GM23338 (cell line): ENCODE data around the gene CCDC40. TPM values are rescaled to one million over a fixed set of nuclear protein-coding genes. Genes with fewer than 3 reads are reported as not detected.

Experiments used
- ATAC-seq: fragments of 200-7000 bp; cut with Tn5 transposase; 3 replicates; pipeline ENCODE4 v1.9.1; 2020
- DNase-seq: peaks from one replicate; pipeline ENCODE4 v3.0.0-alpha.2; 2015; ENCODE audit warnings: low spot score
- H2AFZ ChIP-seq: fragments of 200-600 bp; sonication (generic); 2 replicates; pipeline ENCODE4 v1.8.0; 2016; ENCODE audit warnings: antibody characterized with exemption, mild to moderate bottlenecking, moderate library complexity
- H3F3A ChIP-seq: fragments of 200-600 bp; sonication (generic); replicated peaks from 2 replicates; pipeline ENCODE4 v1.8.0; 2017; ENCODE audit warnings: antibody characterized with exemption, mixed run types, low read depth
- H3K27ac ChIP-seq: fragments of 200-600 bp; sonication (generic); 2 replicates; pipeline ENCODE4 v1.6.1; 2016; ENCODE audit warnings: low read depth
- H3K27me3 ChIP-seq: fragments of 200-600 bp; sonication (generic); 2 replicates; pipeline ENCODE4 v1.8.0; 2016; ENCODE audit warnings: mild to moderate bottlenecking, mixed run types, moderate library complexity; ENCODE audit not compliant: insufficient read depth
- H3K36me3 ChIP-seq: fragments of 200-600 bp; sonication (generic); 2 replicates; pipeline ENCODE4 v1.8.0; 2016; ENCODE audit warnings: mild to moderate bottlenecking; ENCODE audit not compliant: insufficient read depth
- H3K4me1 ChIP-seq: fragments of 200-600 bp; sonication (generic); 2 replicates; pipeline ENCODE4 v1.8.0; 2016; ENCODE audit warnings: mild to moderate bottlenecking, moderate library complexity; ENCODE audit not compliant: insufficient read depth
- H3K4me2 ChIP-seq: fragments of 200-600 bp; sonication (generic); 2 replicates; pipeline ENCODE4 v1.7.1; 2017; ENCODE audit warnings: mixed run types
- H3K4me3 ChIP-seq: fragments of 200-600 bp; sonication (generic); 2 replicates; pipeline ENCODE4 v1.6.1; 2016; ENCODE audit warnings: mixed run types
- H3K79me2 ChIP-seq: fragments of 200-600 bp; sonication (generic); replicated peaks from 2 replicates; pipeline ENCODE4 v1.8.0; 2017; ENCODE audit warnings: mild to moderate bottlenecking; ENCODE audit not compliant: insufficient read depth
- H3K9me2 ChIP-seq: fragments of 200-600 bp; sonication (generic); 2 replicates; pipeline ENCODE4 v1.8.0; 2017; ENCODE audit not compliant: insufficient read depth
- H4K20me1 ChIP-seq: fragments of 200-600 bp; sonication (generic); replicated peaks from 2 replicates; pipeline ENCODE4 v1.8.0; 2017; ENCODE audit warnings: mild to moderate bottlenecking; ENCODE audit not compliant: insufficient read depth
- H3K27ac Mint-ChIP-seq: 2 replicates; pipeline ENCODE4 v1.8.0; 2020; ENCODE audit warnings: inconsistent platforms, mild to moderate bottlenecking, moderate library complexity, mixed read lengths
- H3K27me3 Mint-ChIP-seq: 3 replicates; pipeline ENCODE4 v1.8.0; 2022; ENCODE audit warnings: low read depth, mild to moderate bottlenecking, moderate library complexity, mixed read lengths, inconsistent platforms; ENCODE audit not compliant: insufficient read depth, poor library complexity
- H3K36me3 Mint-ChIP-seq: 3 replicates; pipeline ENCODE4 v1.8.0; 2021; ENCODE audit warnings: low read depth, mild to moderate bottlenecking, inconsistent platforms, moderate library complexity, mixed read lengths
- H3K4me1 Mint-ChIP-seq: 3 replicates; pipeline ENCODE4 v1.8.0; 2020; ENCODE audit warnings: mild to moderate bottlenecking, inconsistent platforms, mixed read lengths
- H3K4me3 Mint-ChIP-seq: 3 replicates; pipeline ENCODE4 v1.8.0; 2021; ENCODE audit warnings: moderate library complexity, mild to moderate bottlenecking, inconsistent platforms, mixed read lengths
- H3K9me3 Mint-ChIP-seq: 3 replicates; pipeline ENCODE4 v1.8.0; 2020; ENCODE audit warnings: moderate library complexity, mild to moderate bottlenecking, inconsistent platforms, mixed read lengths
- ETS1 ChIP-seq: IDR thresholded peaks from 2 replicates; pipeline ENCODE4 v1.6.1; 2016; ENCODE audit warnings: antibody characterized with exemption
- EZH2 ChIP-seq: fragments of 200-600 bp; sonication (generic); IDR thresholded peaks from one replicate; pipeline ENCODE4 v1.8.0; 2017; ENCODE audit warnings: antibody characterized with exemption, mild to moderate bottlenecking, low read depth; ENCODE audit not compliant: unreplicated experiment
- NANOG ChIP-seq: IDR thresholded peaks from 2 replicates; pipeline ENCODE4 v1.6.1; 2016; ENCODE audit warnings: antibody characterized with exemption, borderline replicate concordance
- ZNF114 ChIP-seq: fragments of 250-450 bp; sonication (Bioruptor Pico); IDR thresholded peaks from 2 replicates; pipeline ENCODE4 v1.5.0; 2020; ENCODE audit warnings: mild to moderate bottlenecking, moderate library complexity
- ZNF331 ChIP-seq: fragments of 250-450 bp; sonication (Bioruptor Pico); IDR thresholded peaks from 2 replicates; pipeline ENCODE4 v1.5.0; 2020; ENCODE audit warnings: low read depth, mild to moderate bottlenecking, moderate library complexity
- polyA plus RNA-seq: library from polyadenylated mRNA; unstranded; fragments of >200 nt; fragmentation: Nextera tagmentation; extraction: Ambion mirVana; gene quantifications from 2 replicates; pipeline ENCODE4 v1.2.1, GENCODE V29; 2016
- total RNA-seq: library from RNA; depleted of rRNA; stranded (reverse); fragments of >200 nt; shearing (Covaris generic); gene quantifications from 2 replicates; pipeline ENCODE4 v1.2.3, GENCODE V29; 2014
- TF ChIP-seq, protein P1 (sequence below), 2 experiments: fragments of 200-600 bp in 1 of 2; sonication (generic) in 1 of 2; conservative IDR thresholded peaks; 2 replicates each; pipeline versions ENCODE4 v1.5.1 to v1.6.1; 2016 to 2017; ENCODE audit warnings: antibody characterized with exemption in 2 of 2, low read depth in 2 of 2, mild to moderate bottlenecking in 2 of 2, moderate library complexity in 1 of 2
- TF ChIP-seq, protein P2 (sequence below): fragments of 250-450 bp; sonication (Bioruptor Pico); IDR thresholded peaks from 2 replicates; pipeline ENCODE4 v1.5.0; 2020; ENCODE audit warnings: mild to moderate bottlenecking, moderate library complexity

Gene CCDC40
- total and polyA plus RNA-seq, 2 experiments from 2014 or later, result 7.6 to 8.1 TPM

DNA sequence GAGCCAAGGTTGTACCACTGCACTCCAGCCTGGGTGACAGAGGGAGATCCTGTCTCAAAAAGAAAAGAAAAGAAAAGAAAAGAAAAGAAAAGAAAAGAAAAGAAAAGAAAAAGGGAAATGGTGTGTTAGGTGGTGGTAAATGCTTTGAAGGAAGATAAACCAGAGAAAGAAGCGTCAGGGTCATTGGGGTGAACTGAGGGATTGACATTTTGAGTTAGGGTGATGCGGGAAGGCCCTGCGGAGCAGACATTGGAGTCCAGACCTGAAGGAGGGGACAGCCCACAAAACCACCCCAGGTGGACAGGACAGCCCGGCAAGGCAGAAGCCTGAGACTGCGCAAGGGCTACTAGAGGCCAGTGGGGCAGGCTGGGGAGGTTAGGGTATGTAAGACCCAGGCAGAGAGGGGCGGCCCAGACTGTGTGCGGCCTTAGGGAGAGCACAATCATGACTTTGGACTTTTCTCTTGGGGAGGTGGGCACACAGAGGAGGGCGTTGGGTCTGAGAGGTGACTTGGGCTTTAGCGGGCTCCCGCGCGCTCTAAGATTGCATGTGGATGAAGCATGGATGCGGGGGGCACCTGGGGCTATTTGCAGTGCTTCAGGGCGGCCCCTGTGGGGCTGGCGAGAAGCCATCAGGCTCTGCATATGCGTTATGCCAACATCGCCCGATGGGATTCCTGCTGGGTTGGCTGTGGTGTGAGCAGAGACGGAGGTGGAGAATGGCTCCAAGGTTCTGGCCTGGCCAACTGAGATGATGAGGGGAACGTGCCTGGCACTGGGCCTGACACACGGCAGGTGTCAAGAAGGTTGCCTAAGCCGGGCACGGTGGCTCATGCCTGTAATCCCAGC lies 61.6 kb downstream of the CCDC40 start (continued):
- TF ChIP-seq ETS1 (no peak), ZNF331 (CRISPR knock-in tag) (no peak)
- TF ChIP-seq, protein P1, sequence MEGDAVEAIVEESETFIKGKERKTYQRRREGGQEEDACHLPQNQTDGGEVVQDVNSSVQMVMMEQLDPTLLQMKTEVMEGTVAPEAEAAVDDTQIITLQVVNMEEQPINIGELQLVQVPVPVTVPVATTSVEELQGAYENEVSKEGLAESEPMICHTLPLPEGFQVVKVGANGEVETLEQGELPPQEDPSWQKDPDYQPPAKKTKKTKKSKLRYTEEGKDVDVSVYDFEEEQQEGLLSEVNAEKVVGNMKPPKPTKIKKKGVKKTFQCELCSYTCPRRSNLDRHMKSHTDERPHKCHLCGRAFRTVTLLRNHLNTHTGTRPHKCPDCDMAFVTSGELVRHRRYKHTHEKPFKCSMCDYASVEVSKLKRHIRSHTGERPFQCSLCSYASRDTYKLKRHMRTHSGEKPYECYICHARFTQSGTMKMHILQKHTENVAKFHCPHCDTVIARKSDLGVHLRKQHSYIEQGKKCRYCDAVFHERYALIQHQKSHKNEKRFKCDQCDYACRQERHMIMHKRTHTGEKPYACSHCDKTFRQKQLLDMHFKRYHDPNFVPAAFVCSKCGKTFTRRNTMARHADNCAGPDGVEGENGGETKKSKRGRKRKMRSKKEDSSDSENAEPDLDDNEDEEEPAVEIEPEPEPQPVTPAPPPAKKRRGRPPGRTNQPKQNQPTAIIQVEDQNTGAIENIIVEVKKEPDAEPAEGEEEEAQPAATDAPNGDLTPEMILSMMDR (conservative IDR thresholded peaks at IDR 0.05; ENCODE audit: low read depth in 2 of 2), result no peak

DNA sequence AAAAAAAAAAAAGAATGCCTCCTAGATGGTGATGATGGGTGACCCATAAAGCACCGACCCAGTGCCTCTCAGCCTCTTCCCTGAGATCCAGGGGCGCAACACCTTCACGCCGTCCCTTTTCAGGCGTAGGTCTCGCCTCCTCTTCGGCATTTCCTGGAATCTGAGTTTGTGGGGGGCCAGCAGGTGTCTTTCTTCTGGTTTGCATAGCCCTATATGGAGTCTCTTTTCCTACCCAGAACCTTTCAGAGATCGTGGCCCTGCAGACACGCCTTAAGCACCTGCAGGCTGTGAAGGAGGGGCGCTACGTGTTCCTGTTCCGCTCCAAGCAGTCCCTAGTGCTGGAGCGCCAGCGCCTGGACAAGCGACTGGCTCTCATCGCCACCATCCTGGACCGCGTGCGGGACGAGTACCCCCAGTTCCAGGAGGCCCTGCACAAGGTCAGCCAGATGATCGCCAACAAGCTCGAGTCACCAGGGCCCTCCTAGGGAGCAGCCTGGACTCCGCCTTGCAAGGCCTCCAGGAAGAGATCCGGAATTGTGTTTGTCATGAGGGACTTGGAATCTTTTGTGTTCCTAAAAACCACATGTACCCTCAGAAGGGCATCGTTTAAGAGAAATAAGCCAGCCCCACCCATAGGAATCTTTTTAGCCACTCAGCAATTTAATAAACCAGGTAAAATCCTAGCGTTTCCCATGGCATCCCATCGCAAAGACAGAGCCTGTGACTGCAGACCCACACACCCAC lies 63.0 kb downstream of the CCDC40 start:
- no peak for ATAC-seq
- 0 out of 2 replicates have a peak, but pooled peaks cover 4% of the 10 kb centered on the region for H3F3A ChIP-seq
- Mint-ChIP-seq H3K9me3 (no peaks in the 10 kb centered on the region; the same call in 2 of the 3 replicates), H3K27me3 (peaks cover 17% of the 10 kb centered on the region), H3K27ac (no peak overlapping the region), H3K4me1 (peaks cover 22% of the 10 kb centered on the region), H3K4me3 (no peak overlapping the region), H3K36me3 (no peaks in the 10 kb centered on the region; the same call in 2 of the 3 replicates)
- DNase-seq, result no peak
- peaks cover 8% of the 10 kb centered on the region; the same call in 1 of the 2 replicates for H3K27me3 ChIP-seq
- no peaks in the 10 kb centered on the region for H4K20me1 ChIP-seq
- H2AFZ ChIP-seq, result no peak overlapping the region; the same call in 1 of the 2 replicates
- H3K4me1 ChIP-seq, result peaks cover 10% of the 10 kb centered on the region; the same call in 1 of the 2 replicates
- no peak overlapping the region for H3K4me2 ChIP-seq
- H3K79me2 ChIP-seq, result 0 out of 2 replicates have a peak, but pooled peaks cover 5% of the 10 kb centered on the region
- no peaks in the 10 kb centered on the region for H3K9me2 ChIP-seq
- H3K4me3 ChIP-seq, result no peak overlapping the region
- no peaks in the 10 kb centered on the region for H3K36me3 ChIP-seq
- no peak overlapping the region for H3K27ac ChIP-seq
- TF ChIP-seq, protein P2, sequence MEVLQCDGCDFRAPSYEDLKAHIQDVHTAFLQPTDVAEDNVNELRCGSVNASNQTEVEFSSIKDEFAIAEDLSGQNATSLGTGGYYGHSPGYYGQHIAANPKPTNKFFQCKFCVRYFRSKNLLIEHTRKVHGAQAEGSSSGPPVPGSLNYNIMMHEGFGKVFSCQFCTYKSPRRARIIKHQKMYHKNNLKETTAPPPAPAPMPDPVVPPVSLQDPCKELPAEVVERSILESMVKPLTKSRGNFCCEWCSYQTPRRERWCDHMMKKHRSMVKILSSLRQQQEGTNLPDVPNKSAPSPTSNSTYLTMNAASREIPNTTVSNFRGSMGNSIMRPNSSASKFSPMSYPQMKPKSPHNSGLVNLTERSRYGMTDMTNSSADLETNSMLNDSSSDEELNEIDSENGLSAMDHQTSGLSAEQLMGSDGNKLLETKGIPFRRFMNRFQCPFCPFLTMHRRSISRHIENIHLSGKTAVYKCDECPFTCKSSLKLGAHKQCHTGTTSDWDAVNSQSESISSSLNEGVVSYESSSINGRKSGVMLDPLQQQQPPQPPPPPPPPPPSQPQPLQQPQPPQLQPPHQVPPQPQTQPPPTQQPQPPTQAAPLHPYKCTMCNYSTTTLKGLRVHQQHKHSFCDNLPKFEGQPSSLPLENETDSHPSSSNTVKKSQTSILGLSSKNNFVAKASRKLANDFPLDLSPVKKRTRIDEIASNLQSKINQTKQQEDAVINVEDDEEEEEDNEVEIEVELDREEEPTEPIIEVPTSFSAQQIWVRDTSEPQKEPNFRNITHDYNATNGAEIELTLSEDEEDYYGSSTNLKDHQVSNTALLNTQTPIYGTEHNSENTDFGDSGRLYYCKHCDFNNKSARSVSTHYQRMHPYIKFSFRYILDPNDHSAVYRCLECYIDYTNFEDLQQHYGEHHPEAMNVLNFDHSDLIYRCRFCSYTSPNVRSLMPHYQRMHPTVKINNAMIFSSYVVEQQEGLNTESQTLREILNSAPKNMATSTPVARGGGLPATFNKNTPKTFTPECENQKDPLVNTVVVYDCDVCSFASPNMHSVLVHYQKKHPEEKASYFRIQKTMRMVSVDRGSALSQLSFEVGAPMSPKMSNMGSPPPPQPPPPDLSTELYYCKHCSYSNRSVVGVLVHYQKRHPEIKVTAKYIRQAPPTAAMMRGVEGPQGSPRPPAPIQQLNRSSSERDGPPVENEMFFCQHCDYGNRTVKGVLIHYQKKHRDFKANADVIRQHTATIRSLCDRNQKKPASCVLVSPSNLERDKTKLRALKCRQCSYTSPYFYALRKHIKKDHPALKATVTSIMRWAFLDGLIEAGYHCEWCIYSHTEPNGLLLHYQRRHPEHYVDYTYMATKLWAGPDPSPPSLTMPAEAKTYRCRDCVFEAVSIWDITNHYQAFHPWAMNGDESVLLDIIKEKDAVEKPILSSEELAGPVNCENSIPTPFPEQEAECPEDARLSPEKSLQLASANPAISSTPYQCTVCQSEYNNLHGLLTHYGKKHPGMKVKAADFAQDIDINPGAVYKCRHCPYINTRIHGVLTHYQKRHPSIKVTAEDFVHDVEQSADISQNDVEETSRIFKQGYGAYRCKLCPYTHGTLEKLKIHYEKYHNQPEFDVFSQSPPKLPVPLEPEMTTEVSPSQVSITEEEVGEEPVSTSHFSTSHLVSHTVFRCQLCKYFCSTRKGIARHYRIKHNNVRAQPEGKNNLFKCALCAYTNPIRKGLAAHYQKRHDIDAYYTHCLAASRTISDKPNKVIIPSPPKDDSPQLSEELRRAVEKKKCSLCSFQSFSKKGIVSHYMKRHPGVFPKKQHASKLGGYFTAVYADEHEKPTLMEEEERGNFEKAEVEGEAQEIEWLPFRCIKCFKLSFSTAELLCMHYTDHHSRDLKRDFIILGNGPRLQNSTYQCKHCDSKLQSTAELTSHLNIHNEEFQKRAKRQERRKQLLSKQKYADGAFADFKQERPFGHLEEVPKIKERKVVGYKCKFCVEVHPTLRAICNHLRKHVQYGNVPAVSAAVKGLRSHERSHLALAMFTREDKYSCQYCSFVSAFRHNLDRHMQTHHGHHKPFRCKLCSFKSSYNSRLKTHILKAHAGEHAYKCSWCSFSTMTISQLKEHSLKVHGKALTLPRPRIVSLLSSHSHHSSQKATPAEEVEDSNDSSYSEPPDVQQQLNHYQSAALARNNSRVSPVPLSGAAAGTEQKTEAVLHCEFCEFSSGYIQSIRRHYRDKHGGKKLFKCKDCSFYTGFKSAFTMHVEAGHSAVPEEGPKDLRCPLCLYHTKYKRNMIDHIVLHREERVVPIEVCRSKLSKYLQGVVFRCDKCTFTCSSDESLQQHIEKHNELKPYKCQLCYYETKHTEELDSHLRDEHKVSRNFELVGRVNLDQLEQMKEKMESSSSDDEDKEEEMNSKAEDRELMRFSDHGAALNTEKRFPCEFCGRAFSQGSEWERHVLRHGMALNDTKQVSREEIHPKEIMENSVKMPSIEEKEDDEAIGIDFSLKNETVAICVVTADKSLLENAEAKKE (CRISPR knock-in tag), result no peak
- no peak for TF ChIP-seq NANOG
- no peak for TF ChIP-seq ZNF114
- TF ChIP-seq ETS1, result no peak
- TF ChIP-seq EZH2, result no peak
- TF ChIP-seq, protein P1 (conservative IDR thresholded peaks at IDR 0.05; ENCODE audit: low read depth in 2 of 2), result no peak
